SH-SY5Y (cell line): ENCODE data around the gene FERMT2.

ENCODE experiments used
- GATA2 ChIP-seq: IDR thresholded peaks from 2 replicates; pipeline ENCODE4 v1.6.1; 2011; ENCODE audit warnings: mild to moderate bottlenecking, low read depth, low read length
- GATA3 ChIP-seq: IDR thresholded peaks from 2 replicates; pipeline ENCODE4 v1.6.1; 2011; ENCODE audit warnings: low read depth, mild to moderate bottlenecking, low read length, moderate library complexity

DNA sequence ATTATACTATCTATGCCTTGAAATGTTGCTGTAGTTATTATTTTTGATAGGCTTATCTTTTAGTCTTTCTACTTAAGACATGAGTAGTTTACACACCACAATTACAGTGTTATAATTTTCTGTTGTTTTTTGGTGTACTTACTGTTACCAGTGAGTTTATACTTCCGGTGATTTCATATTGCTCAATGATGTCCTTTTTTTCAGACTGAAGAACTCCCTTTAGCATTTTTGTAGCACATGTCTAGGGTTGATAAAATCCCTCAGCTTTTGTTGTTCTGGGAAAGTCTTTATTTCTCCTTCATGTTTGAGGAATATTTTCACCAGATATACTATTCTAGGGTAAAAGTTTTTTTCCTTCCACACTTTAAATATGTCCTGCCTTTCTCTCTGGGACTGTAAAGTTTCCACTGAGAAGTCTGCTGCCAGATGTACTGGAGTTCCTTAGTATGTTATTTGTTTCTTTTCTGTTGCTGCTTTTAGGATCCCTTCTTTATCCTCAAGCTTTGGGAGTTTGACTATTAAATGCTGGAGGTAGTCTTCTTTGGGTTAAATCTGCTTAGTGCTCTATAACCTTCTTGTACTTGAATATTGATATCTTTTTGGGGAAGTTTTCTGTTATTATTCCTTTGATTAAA is 41.5 kb upstream of the FERMT2 start:
- TF ChIP-seq GATA2 (no peak), GATA3 (no peak)
